GM23338 (cell line): ENCODE data around the gene NFRKB.

Experiments used
- EZH2 ChIP-seq: fragments of 200-600 bp; sonication (generic); IDR thresholded peaks from one replicate; pipeline ENCODE4 v1.8.0; 2017; ENCODE audit warnings: antibody characterized with exemption, mild to moderate bottlenecking, low read depth; ENCODE audit not compliant: unreplicated experiment
- POLR2AphosphoS5 ChIP-seq: IDR thresholded peaks from 2 replicates; pipeline ENCODE4 v1.6.1; 2016; ENCODE audit warnings: antibody characterized with exemption, low read depth
- TF ChIP-seq, protein P1 (sequence below), 2 experiments: fragments of 200-600 bp in 1 of 2; sonication (generic) in 1 of 2; conservative IDR thresholded peaks; 2 replicates each; pipeline versions ENCODE4 v1.5.1 to v1.6.1; 2016 to 2017; ENCODE audit warnings: antibody characterized with exemption in 2 of 2, low read depth in 2 of 2, mild to moderate bottlenecking in 2 of 2, moderate library complexity in 1 of 2

DNA sequence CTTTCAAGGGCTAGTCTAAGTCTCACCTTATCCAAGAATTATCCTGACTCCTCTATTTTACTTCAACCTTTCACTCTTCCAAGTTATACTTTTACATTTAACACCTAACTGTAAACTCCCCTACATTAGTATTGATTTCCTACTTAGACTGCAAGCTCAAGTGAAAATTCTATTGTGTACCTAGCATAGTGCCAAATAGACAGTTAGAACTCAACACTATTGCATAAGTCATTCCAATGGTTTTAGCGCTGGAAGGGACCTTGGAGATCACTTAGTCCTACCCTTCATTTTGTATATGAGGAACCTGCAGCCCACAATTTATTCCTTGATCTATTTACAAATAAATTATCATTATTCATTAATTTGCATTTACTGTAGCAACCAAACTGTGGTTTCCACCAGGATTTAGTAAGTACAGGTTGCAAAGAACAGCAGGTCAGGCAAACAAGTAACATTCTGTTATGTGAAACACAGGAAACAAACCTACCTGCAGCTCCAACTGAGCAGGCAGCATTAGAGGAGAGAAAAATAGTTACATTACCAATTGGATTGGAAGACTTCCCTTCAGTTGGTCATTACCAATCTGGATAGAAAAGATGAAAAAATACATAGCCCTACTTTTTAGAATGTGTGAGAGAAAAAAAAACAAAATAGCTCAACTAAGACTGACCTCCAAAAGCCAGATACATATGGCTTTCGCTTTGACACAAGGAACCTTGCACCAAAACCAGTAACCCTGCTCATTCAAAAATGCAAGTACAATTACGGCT lies 33.7 kb upstream of the NFRKB start:
- TF ChIP-seq EZH2 (no peak), POLR2AphosphoS5 (no peak)
- TF ChIP-seq, protein P1, sequence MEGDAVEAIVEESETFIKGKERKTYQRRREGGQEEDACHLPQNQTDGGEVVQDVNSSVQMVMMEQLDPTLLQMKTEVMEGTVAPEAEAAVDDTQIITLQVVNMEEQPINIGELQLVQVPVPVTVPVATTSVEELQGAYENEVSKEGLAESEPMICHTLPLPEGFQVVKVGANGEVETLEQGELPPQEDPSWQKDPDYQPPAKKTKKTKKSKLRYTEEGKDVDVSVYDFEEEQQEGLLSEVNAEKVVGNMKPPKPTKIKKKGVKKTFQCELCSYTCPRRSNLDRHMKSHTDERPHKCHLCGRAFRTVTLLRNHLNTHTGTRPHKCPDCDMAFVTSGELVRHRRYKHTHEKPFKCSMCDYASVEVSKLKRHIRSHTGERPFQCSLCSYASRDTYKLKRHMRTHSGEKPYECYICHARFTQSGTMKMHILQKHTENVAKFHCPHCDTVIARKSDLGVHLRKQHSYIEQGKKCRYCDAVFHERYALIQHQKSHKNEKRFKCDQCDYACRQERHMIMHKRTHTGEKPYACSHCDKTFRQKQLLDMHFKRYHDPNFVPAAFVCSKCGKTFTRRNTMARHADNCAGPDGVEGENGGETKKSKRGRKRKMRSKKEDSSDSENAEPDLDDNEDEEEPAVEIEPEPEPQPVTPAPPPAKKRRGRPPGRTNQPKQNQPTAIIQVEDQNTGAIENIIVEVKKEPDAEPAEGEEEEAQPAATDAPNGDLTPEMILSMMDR (conservative IDR thresholded peaks at IDR 0.05; ENCODE audit: low read depth in 2 of 2), result no peak
